ENCODE data around the gene SGPL1. TPM values are rescaled to one million over a fixed set of nuclear protein-coding genes. Genes with fewer than 3 reads are reported as not detected.

The SGPL1 gene
- total RNA-seq, 1 experiment from 2014 or later: 28.3 TPM

GRCh38 chr10:70905071-70906021 is 89.6 kb downstream of the SGPL1 start:
- no peak for DNase-seq (ENCODE audit: low read depth)

DNA sequence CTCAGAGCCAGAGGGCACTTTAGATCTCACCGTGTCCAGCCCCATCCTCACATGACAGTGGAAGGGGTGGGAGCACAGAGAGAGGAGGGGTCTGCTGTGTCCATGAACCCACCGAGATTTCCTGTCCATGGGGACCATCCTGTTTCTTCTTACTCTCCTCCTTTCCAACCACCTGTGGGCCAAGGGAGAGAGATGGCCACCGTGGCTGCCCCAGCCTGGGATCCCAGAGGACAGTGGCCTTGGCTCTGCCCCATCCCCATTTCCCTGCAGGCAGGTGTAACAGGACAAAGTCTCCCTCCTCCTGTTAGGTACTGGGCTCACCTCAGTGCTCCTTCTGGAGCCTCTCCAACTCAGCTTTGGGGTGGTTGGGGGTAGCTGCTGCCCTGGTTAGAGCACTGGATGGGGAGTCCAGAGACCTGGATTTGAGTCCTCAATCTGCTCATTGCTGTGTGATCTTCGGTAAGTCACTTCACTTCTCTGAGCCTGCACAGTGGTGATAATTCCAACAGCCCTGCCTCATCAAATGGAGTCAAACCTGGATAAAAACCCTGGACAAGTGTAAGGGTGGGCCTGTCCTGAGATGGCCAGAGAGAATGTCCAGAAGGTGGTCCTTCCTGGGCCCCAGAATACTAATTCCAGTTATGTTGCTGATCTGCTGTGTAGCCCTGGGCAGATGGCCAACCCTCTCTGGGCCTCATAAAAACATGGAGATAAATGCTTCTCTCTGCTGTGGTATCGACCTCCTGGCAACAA is 90.5 kb downstream of the SGPL1 start:
- DNase-seq (ENCODE audit: low read depth): no peak

GRCh38 chr10:70906953-70907636 is 91.3 kb downstream of the SGPL1 start:
- no peak for DNase-seq (ENCODE audit: low read depth)

DNA sequence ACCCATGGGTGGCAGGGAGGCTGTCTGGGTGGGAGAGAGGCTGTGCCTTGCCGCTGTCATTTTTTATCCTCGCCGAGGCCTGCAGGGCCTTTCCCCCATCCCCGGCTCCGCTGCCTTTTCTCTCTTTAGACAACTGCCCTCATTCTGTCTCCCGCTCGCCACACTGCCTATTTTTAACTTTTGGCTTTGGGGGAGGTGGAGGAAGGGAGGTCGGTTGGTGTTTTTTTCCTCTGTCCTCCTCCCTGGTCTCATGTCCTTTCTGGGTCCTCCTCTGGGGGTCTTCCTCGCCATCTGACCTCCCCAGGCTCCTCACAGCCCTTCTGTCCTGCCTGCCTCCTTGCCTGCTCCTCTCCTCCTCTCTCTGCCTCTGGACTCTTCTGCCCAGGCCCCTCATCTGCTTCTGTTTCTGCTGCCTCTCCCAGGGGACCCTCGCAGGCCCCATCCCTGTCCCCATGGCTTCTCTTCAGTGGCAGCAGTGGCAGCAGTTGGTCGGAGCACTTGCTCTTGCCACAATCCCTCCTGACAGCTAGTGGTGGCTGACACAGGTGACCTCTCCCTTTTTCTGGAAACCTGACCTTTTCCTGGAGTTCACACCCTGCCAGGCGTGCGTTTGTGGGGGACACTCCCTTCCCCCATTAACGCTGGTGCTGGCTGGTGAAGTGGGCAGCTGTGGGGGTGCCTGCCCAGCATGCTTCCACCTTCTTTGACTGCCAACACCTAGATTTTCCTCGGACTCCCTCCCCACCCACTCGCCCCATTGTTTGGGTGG is 92.1 kb downstream of the SGPL1 start:
- no peak for DNase-seq (ENCODE audit: low read depth)

GRCh38 chr10:70908406-70909296 is 92.9 kb downstream of the SGPL1 start:
- DNase-seq (ENCODE audit: low read depth): no peak

DNA sequence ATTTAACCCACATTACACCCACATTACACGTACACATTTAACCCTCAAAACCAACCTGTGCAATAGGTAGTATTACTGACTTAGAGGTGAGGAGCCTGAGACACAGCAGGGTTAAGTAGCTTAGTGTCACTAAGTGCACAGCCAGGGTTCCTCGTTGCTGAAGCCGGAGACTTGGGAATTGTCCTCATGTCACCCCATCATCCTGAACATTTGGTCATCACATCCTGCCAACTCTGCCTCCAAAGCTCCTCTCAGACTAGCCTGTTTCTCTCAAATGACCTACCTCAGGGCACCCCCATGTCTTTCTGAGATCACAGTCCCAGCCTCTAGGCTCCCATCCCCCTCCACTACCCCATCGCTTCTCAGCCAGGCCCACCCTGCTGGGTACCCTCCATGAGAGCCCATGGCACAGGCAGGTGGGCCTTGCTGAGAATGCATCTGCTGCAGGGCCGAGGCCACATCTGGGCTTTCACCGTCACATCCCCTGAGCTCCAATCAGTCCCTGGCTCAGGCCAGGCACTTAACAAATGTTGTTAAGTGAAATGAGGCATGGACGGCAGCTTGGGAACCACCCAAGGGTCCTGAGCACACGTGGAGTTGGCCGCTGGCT is 93.7 kb downstream of the SGPL1 start:
- DNase-seq (ENCODE audit: low read depth): no peak

DNA sequence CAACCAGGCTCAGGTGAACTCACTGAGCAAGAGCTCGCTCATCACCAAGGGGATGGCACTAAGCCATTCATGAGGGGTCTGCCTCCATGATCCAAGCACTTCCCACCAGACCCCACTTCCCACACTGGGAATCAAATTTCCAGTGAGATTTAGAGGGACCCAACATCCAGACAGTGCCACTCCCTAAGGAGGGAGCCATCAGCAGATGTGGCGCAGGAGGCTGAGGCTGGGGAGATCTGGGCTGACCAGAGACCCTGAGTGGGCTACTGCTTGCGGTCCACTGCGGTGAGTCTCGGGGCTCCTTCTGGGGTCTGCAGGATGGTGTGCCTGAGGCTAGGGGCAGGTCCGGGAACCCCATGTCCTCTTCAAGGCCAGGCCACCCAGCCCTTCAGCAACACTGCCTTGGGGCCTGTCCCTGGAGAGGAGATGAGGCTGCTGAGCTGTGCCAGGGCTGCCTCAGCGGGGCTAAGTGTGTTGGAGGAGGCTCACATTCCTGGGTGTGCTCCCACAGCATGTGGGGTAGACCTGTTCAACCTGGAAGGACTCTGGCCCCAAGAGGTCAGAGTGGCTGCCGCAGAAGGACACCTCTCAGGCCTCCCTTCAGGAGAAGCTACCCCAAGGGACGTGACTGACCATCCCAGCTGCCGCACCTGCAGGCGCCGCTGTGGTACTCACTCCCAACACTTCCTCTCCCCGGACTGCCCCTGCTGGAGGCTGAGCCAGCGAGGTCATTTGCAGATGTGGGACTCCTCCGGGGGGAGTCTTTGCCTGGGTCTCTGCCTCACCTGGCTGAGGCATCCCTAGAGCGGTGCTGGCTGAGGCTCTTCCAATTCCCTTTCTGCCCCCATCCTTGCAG is 95.0 kb downstream of the SGPL1 start:
- DNase-seq (ENCODE audit: low read depth): no peak

DNA sequence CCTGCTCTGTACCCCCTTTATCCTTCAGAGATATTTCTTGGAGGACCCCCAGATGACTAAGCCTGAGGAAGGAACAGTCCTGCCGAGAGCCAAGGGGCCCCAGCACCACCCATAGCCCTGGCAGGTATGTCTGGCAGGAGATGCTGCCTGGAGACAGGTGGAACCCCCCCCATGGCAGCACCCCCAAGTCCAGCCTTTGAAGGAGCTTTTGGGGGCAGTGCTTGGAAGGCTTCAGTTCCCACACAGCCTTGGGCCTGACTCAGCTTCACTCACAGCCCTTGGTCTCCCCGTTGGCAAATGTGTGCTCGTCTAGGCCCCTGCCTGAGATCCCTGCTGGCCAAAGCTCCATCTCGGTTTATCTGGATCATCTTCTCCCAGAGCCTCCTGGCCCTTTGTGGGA is 95.6 kb downstream of the SGPL1 start:
- DNase-seq (ENCODE audit: low read depth): no peak

- no peak for DNase-seq (ENCODE audit: low read depth)
These were observed 96.8 kb downstream of the SGPL1 start for GRCh38 chr10:70912556-70912955.

DNA sequence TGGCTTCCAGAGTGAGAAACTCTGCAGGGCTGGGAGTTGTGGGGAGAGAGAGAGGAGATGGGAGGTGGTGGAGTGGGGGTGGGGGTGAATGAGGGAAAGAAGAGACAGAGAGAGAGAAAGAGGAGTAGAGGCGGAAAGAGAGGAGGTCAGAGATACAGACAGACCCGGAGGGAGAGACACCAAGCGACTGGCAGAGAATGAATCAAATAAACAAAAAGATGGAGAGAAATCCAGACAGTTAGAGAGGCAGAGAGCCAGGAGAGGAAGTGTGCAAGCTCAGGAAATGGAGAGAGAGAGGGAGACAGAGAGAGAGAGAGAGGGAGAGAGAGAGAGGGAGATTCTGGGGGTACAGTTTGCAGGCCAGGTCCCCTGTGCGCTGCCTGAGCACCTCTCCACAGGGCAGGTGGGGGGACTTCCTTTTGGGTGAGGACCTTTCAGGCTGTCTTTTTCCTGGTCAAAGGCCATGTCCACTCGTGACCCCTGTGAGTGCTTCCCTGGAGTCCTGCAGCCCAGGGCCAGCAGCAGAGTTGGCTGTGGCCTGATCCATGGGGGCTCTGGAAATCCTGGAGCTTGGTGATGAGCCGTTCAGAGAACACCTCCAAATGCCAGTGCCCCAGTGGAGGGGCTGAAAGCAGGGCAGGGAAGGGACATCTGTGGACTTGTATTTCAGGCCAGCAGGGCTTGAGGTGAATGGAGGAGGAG is 97.6 kb downstream of the SGPL1 start:
- no peak for DNase-seq (ENCODE audit: low read depth)

GRCh38 chr10:70913893-70914240 is 98.1 kb downstream of the SGPL1 start:
- DNase-seq (ENCODE audit: low read depth): no peak

GRCh38 chr10:70914316-70914864 is 98.6 kb downstream of the SGPL1 start:
- no peak for DNase-seq (ENCODE audit: low read depth)

- DNase-seq (ENCODE audit: low read depth): no peak
These were observed 99.5 kb downstream of the SGPL1 start for GRCh38 chr10:70915206-70915605.

DNA sequence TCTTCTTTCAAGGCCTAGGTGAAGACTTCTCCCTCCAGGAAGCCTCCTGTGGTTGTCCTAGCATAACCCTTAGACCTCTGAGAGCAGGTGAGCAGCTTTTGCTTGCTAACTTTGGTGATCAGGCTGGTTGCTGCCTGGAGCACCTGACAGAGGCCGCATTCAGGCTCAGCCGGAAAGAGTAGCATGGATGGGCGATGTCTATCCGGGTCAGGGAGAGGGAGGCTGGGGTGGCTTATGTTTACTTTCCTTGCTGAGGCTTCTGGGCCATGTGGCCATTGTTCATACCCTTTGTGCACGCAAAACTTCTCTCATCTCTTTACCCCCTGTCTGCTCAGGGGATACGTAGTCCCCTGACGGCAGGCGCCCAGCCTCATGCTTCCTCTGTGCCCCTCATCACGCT is 100.1 kb downstream of the SGPL1 start:
- DNase-seq (ENCODE audit: low read depth): no peak

GRCh38 chr10:70916241-70916640 is 100.5 kb downstream of the SGPL1 start:
- no peak for DNase-seq (ENCODE audit: low read depth)

- no peak for DNase-seq (ENCODE audit: low read depth)
These were observed 101.5 kb downstream of the SGPL1 start for GRCh38 chr10:70917226-70917625.

DNA sequence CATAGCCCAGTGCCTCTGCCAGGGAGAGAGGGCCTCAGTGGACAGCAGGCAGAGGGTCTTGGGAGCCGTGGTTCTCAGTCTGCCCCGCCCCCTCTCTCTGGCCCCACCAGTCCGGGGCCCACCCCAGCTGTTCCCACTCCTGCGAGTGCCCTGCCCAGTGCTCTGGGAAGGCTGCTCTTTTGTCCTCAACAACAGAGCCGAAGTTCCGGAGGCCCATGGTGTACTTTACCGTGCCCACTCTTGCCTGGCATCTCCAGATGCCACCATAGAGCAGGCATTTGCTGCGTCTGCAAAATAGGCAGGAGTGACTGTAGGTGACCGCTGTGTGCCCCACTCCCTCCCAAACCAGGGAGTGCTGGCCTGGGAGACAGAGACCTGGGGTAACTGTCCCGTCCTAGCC is 101.9 kb downstream of the SGPL1 start:
- DNase-seq (ENCODE audit: low read depth): no peak

Measured in HT1080 (cell line).